ENCODE data around the gene ELL. TPM values are rescaled to one million over a fixed set of nuclear protein-coding genes. Genes with fewer than 3 reads are reported as not detected.

ELL gene
- total RNA-seq, 1 experiment from 2014 or later = 22.9 TPM

GRCh38 chr19:18417250-18418028, 104.4 kb downstream of the ELL start:
- no peaks in the 10 kb centered on the region for H3K27me3 ChIP-seq (ENCODE audit: insufficient read depth, low read length)
- H2AFZ ChIP-seq (ENCODE audit: low read depth, low read length, poor library complexity, severe bottlenecking) = no peak overlapping the region
- H3K36me3 ChIP-seq (ENCODE audit: control insufficient read depth in 1 of 2, insufficient read depth in 2 of 2, low read length in 2 of 2) = no peaks in the 10 kb centered on the region
- no peaks in the 10 kb centered on the region for H4K20me1 ChIP-seq (ENCODE audit: insufficient read depth)
- H3K27ac ChIP-seq (ENCODE audit: low read depth, low read length) = peak overlapping the region; percentile 98
- ChIA-PET POLR2A (interaction anchor here (0.6 to 5.4 kb wide), 11 partner anchors 14 to 142 kb away, joined by 3 to 45 read pairs (median 6); partner anchors contain the start of genes GDF15, JUND and KXD1), CTCF (interaction anchor here (0.6 to 3.5 kb wide), 9 partner anchors 28 to 498 kb away, joined by 3 to 11 read pairs (median 3); partner anchors contain the start of genes GDF15 and IQCN), RAD21 (ENCODE audit: low non-redundant PET in 1 of 2, low total read pairs in 2 of 2, uncharacterized antibody in 2 of 2, unreplicated experiment in 2 of 2) (no interaction called here)
- DNase-seq (ENCODE audit: low read depth, low spot score) = no peak
- H3K4me1 ChIP-seq (ENCODE audit: control insufficient read depth in 1 of 2, insufficient read depth in 2 of 2, low read length in 2 of 2) = peaks cover 54 to 85% of the 10 kb centered on the region in 2 experiments
- intact Hi-C loops (cut with micrococcal nuclease) = no loop called here
- no peaks in the 10 kb centered on the region for H3K9me2 ChIP-seq (ENCODE audit: insufficient read depth)
- H3K4me2 ChIP-seq (ENCODE audit: low read length) = peak overlapping the region; percentile 100
- ATAC-seq = peak; percentile 49
- H3K79me2 ChIP-seq (ENCODE audit: insufficient read depth, low read length) = peaks cover 31% of the 10 kb centered on the region
- H3K9me3 ChIP-seq (ENCODE audit: control insufficient read depth in 1 of 2, insufficient read depth in 1 of 2, low read depth in 1 of 2, low read length in 2 of 2) = no peaks in the 10 kb centered on the region
- H3K4me3 ChIP-seq (replicated peaks in 1 of 2; ENCODE audit: low read depth in 1 of 2, low read length in 2 of 2) = peak overlapping the region; percentile 53 to 92
- BruUV-seq (replicated peaks) = no TSS peak
- peak overlapping the region; percentile 96 for H3K9ac ChIP-seq (ENCODE audit: low read length)
- TF ChIP-seq CTCF (IDR thresholded peaks at IDR 0.05 in 2 of 3, conservative IDR thresholded peaks at IDR 0.05 in 1 of 3; ENCODE audit: borderline replicate concordance in 1 of 3, insufficient read depth in 1 of 3, low read depth in 2 of 3, low read length in 2 of 3) (no peak), ATF3 (IDR thresholded peaks at IDR 0.05) (no peak), TCF7L2 (IDR thresholded peaks at IDR 0.05; ENCODE audit: borderline replicate concordance, extremely low read depth, insufficient read depth, insufficient read length) (no peak), JUND (IDR thresholded peaks at IDR 0.05) (no peak), FOSL1 (IDR thresholded peaks at IDR 0.05; ENCODE audit: low read depth) (no peak), EZH2phosphoT487 (IDR thresholded peaks at IDR 0.05; ENCODE audit: borderline replicate concordance) (no peak), ZFX (IDR thresholded peaks at IDR 0.05) (peak; percentile 49), ELF1 (IDR thresholded peaks at IDR 0.05; ENCODE audit: borderline replicate concordance, low read depth) (no peak), SP1 (IDR thresholded peaks at IDR 0.05; ENCODE audit: low read depth) (peak; percentile 8; the same call in 1 of the 2 replicates), ZBTB33 (IDR thresholded peaks at IDR 0.05; ENCODE audit: extremely low read depth, insufficient replicate concordance, low read length) (no peak), RAD21 (IDR thresholded peaks at IDR 0.05; ENCODE audit: low read depth) (no peak), POLR2A (IDR thresholded peaks at IDR 0.05; ENCODE audit: borderline replicate concordance, extremely low read depth, insufficient read depth, insufficient read length) (no peak), ZNF274 (IDR thresholded peaks at IDR 0.05; ENCODE audit: low read depth, low read length) (no peak), CEBPB (IDR thresholded peaks at IDR 0.05; ENCODE audit: low read depth) (no peak), EZH2 (IDR thresholded peaks at IDR 0.05) (no peak), SRF (IDR thresholded peaks at IDR 0.05; ENCODE audit: low read depth) (no peak), EGR1 (IDR thresholded peaks at IDR 0.05; ENCODE audit: low read depth) (peak; percentile 25; the same call in 1 of the 2 replicates)
- TF ChIP-seq, protein P1, sequence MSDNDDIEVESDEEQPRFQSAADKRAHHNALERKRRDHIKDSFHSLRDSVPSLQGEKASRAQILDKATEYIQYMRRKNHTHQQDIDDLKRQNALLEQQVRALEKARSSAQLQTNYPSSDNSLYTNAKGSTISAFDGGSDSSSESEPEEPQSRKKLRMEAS (IDR thresholded peaks at IDR 0.05) = peak; percentile 48; the same call in 1 of the 2 replicates
- TF ChIP-seq, protein P2, sequence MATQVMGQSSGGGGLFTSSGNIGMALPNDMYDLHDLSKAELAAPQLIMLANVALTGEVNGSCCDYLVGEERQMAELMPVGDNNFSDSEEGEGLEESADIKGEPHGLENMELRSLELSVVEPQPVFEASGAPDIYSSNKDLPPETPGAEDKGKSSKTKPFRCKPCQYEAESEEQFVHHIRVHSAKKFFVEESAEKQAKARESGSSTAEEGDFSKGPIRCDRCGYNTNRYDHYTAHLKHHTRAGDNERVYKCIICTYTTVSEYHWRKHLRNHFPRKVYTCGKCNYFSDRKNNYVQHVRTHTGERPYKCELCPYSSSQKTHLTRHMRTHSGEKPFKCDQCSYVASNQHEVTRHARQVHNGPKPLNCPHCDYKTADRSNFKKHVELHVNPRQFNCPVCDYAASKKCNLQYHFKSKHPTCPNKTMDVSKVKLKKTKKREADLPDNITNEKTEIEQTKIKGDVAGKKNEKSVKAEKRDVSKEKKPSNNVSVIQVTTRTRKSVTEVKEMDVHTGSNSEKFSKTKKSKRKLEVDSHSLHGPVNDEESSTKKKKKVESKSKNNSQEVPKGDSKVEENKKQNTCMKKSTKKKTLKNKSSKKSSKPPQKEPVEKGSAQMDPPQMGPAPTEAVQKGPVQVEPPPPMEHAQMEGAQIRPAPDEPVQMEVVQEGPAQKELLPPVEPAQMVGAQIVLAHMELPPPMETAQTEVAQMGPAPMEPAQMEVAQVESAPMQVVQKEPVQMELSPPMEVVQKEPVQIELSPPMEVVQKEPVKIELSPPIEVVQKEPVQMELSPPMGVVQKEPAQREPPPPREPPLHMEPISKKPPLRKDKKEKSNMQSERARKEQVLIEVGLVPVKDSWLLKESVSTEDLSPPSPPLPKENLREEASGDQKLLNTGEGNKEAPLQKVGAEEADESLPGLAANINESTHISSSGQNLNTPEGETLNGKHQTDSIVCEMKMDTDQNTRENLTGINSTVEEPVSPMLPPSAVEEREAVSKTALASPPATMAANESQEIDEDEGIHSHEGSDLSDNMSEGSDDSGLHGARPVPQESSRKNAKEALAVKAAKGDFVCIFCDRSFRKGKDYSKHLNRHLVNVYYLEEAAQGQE (IDR thresholded peaks at IDR 0.05; ENCODE audit: low read depth) = no peak
